ENCODE measurements around the gene ATP8B4.

- TF ChIP-seq, protein P1, sequence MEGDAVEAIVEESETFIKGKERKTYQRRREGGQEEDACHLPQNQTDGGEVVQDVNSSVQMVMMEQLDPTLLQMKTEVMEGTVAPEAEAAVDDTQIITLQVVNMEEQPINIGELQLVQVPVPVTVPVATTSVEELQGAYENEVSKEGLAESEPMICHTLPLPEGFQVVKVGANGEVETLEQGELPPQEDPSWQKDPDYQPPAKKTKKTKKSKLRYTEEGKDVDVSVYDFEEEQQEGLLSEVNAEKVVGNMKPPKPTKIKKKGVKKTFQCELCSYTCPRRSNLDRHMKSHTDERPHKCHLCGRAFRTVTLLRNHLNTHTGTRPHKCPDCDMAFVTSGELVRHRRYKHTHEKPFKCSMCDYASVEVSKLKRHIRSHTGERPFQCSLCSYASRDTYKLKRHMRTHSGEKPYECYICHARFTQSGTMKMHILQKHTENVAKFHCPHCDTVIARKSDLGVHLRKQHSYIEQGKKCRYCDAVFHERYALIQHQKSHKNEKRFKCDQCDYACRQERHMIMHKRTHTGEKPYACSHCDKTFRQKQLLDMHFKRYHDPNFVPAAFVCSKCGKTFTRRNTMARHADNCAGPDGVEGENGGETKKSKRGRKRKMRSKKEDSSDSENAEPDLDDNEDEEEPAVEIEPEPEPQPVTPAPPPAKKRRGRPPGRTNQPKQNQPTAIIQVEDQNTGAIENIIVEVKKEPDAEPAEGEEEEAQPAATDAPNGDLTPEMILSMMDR (IDR thresholded peaks at IDR 0.05), result no peak
- no peak for TF ChIP-seq EZH2 (IDR thresholded peaks at IDR 0.05; ENCODE audit: borderline replicate concordance, insufficient read depth, low read depth, low read length, poor library complexity, severe bottlenecking)
Observed at GRCh38 chr15:49908933-49909295, 210.1 kb downstream of the ATP8B4 start.

All from B cell (primary cell).